CD4-positive, alpha-beta T cell treated with Interleukin-17A for 4 hours (primary cell): Measurements from ENCODE around the gene ACE2.
"Not testable (repeated sequence)": the region's sequence is repeated elsewhere in the genome, so short reads cannot be mapped to it uniquely, and the experiment has no call there.

ENCODE experiments used
- DNase-seq: peaks from one replicate; pipeline ENCODE4 v3.0.0-alpha.2; 2020; ENCODE audit warnings: mixed read lengths

ACE2 gene

GRCh38 chrX:15600745-15601144 lies at the start of gene ACE2:
TSS of gene ACE2 (minus strand) at chrX:15600960. CDS start at chrX:15600911, 49 bp downstream.
- no peak for DNase-seq

- not testable (repeated sequence) for DNase-seq
Measured at GRCh38 chrX:15647510-15647909, 46.8 kb upstream of the ACE2 start.

- no peak for DNase-seq
Measured at GRCh38 chrX:15646543-15646942, 45.8 kb upstream of the ACE2 start.

GRCh38 chrX:15646031-15646430 lies 45.3 kb upstream of the ACE2 start:
- no peak for DNase-seq

GRCh38 chrX:15645266-15645665 lies 44.5 kb upstream of the ACE2 start:
- DNase-seq, result no peak

- DNase-seq, result no peak
Measured at GRCh38 chrX:15644560-15644872, 43.8 kb upstream of the ACE2 start.

- no peak for DNase-seq
Measured at GRCh38 chrX:15643786-15644559, 43.2 kb upstream of the ACE2 start.

- DNase-seq, result no peak
Measured at GRCh38 chrX:15631637-15632036, 30.9 kb upstream of the ACE2 start.

GRCh38 chrX:15623054-15623453 lies 22.3 kb upstream of the ACE2 start:
- DNase-seq, result no peak

GRCh38 chrX:15619053-15619755 lies 18.4 kb upstream of the ACE2 start:
- DNase-seq, result no peak

- DNase-seq, result no peak
Measured at GRCh38 chrX:15617111-15617510, 16.4 kb upstream of the ACE2 start.

- DNase-seq, result no peak
Measured at GRCh38 chrX:15616531-15616930, 15.8 kb upstream of the ACE2 start.

GRCh38 chrX:15607067-15607466 lies 6.3 kb upstream of the ACE2 start:
- DNase-seq, result no peak

- DNase-seq, result no peak
Measured at GRCh38 chrX:15606136-15606535, 5.4 kb upstream of the ACE2 start.

GRCh38 chrX:15605226-15605625 lies 4.5 kb upstream of the ACE2 start:
- DNase-seq, result no peak

GRCh38 chrX:15602761-15603160 lies 2.0 kb upstream of the ACE2 start:
- DNase-seq, result no peak

GRCh38 chrX:15601932-15602331 lies 1.2 kb upstream of the ACE2 start:
- DNase-seq, result no peak

GRCh38 chrX:15600049-15600448 lies 711 bp downstream of the ACE2 start:
- no peak for DNase-seq

- DNase-seq, result no peak
Measured at GRCh38 chrX:15599461-15599860, 1.3 kb downstream of the ACE2 start.

GRCh38 chrX:15598026-15598425 lies 2.7 kb downstream of the ACE2 start:
- DNase-seq, result no peak

- DNase-seq, result no peak
Measured at GRCh38 chrX:15594371-15594770, 6.4 kb downstream of the ACE2 start.

- no peak for DNase-seq
Measured at GRCh38 chrX:15579778-15580747, 20.7 kb downstream of the ACE2 start.

- DNase-seq, result no peak
Measured at GRCh38 chrX:15576019-15576418, 24.7 kb downstream of the ACE2 start.
